IMR-90 (cell line): Measurements from ENCODE around the gene CTNNA2. TPM values are rescaled to one million over a fixed set of nuclear protein-coding genes. Genes with fewer than 3 reads are reported as not detected.

Experiments used
- ATAC-seq: fragments of 200-7000 bp; cut with Tn5 transposase; 2 replicates; pipeline ENCODE4 v1.9.1; 2020; ENCODE audit warnings: low read depth, mild to moderate bottlenecking, moderate library complexity
- BruUV-seq: library from RNA; stranded (reverse); fragments of 400-500 nt; replicated peaks from 2 replicates; lab custom pipeline; 2021; lab: Mats Ljungman, UMichigan
- CTCF ChIA-PET: fragments of 300-600 bp; formaldehyde crosslinking; extraction: SDS; loops from one replicate; lab custom pipeline; 2021; ENCODE audit warnings: antibody characterized with exemption; lab: Yijun Ruan, JAX
- POLR2A ChIA-PET: fragments of 300-600 bp; sonication (Branson Sonifier 250); formaldehyde crosslinking; loops from one replicate; lab custom pipeline; 2022; ENCODE audit warnings: antibody characterized with exemption; ENCODE audit not compliant: unreplicated experiment; lab: Charles Lee
- DNase-seq: peaks from one replicate; pipeline ENCODE4 v3.0.0; 2013
- H2AFZ ChIP-seq: replicated peaks from 2 replicates; pipeline ENCODE3; 2013; ENCODE audit warnings: low read length, mild to moderate bottlenecking; ENCODE audit not compliant: poor library complexity
- H2AK5ac ChIP-seq: 2 replicates; pipeline ENCODE4 v1.6.1; 2013; ENCODE audit warnings: low read depth, low read length, inconsistent platforms
- H2AK9ac ChIP-seq: replicated peaks from 2 replicates; pipeline ENCODE3; 2013; ENCODE audit warnings: mild to moderate bottlenecking, low read depth, low read length, moderate library complexity; ENCODE audit not compliant: poor library complexity
- H2BK120ac ChIP-seq: 2 replicates; pipeline ENCODE4 v1.6.1; 2013; ENCODE audit warnings: low read depth, low read length, inconsistent platforms
- H2BK15ac ChIP-seq: 3 replicates; pipeline ENCODE4 v1.6.1; 2013; ENCODE audit warnings: low read depth, low read length, inconsistent platforms
- H2BK20ac ChIP-seq: 2 replicates; pipeline ENCODE4 v1.6.1; 2013; ENCODE audit warnings: low read depth, mild to moderate bottlenecking, inconsistent platforms, low read length, moderate library complexity
- H2BK5ac ChIP-seq: 2 replicates; pipeline ENCODE4 v1.6.1; 2013; ENCODE audit warnings: mild to moderate bottlenecking, low read depth, low read length, inconsistent platforms; ENCODE audit not compliant: poor library complexity, severe bottlenecking
- H3K14ac ChIP-seq: replicated peaks from 2 replicates; pipeline ENCODE4 v1.6.1; 2013; ENCODE audit warnings: low read depth, low read length, inconsistent platforms
- H3K18ac ChIP-seq: 2 replicates; pipeline ENCODE4 v1.6.1; 2013; ENCODE audit warnings: low read depth, low read length, control low read depth
- H3K23ac ChIP-seq: 2 replicates; pipeline ENCODE4 v1.6.1; 2013; ENCODE audit warnings: low read depth, low read length, inconsistent platforms
- H3K27ac ChIP-seq: 2 replicates; pipeline ENCODE4 v1.5.1; 2013; ENCODE audit warnings: mild to moderate bottlenecking, control low read depth, low read length; ENCODE audit not compliant: insufficient read depth
- H3K27me3 ChIP-seq: 2 replicates; pipeline ENCODE4 v1.6.1; 2013; ENCODE audit warnings: low read length; ENCODE audit not compliant: control insufficient read depth, insufficient read depth
- H3K36me3 ChIP-seq: 2 replicates; pipeline ENCODE4 v1.6.1; 2013; ENCODE audit warnings: low read length, mixed read lengths; ENCODE audit not compliant: control insufficient read depth, insufficient read depth
- H3K4ac ChIP-seq: 2 replicates; pipeline ENCODE4 v1.6.1; 2013; ENCODE audit warnings: low read depth, low read length, inconsistent platforms
- H3K4me1 ChIP-seq: 2 replicates; pipeline ENCODE4 v1.6.1; 2013; ENCODE audit warnings: low read length, mixed read lengths; ENCODE audit not compliant: control insufficient read depth, insufficient read depth
- H3K4me2 ChIP-seq: 2 replicates; pipeline ENCODE4 v1.6.1; 2013; ENCODE audit warnings: low read depth, mild to moderate bottlenecking, control low read depth, low read length, moderate library complexity
- H3K4me3 ChIP-seq: 2 replicates; pipeline ENCODE4 v1.5.1; 2013; ENCODE audit warnings: low read depth, mild to moderate bottlenecking, control low read depth, low read length, moderate library complexity; ENCODE audit not compliant: insufficient read depth
- H3K56ac ChIP-seq: 2 replicates; pipeline ENCODE4 v1.6.1; 2013; ENCODE audit warnings: low read length, inconsistent platforms; ENCODE audit not compliant: insufficient read depth; ENCODE audit errors: extremely low read depth
- H3K79me1 ChIP-seq, 2 experiments: 2 replicates each; pipeline ENCODE4 v1.6.1; 2013; ENCODE audit warnings: low read length in 2 of 2, inconsistent platforms in 1 of 2, low read depth in 1 of 2
- H3K9ac ChIP-seq: 2 replicates; pipeline ENCODE4 v1.6.1; 2013; ENCODE audit warnings: low read depth, low read length, control low read depth
- H3K9me1 ChIP-seq: 2 replicates; pipeline ENCODE4 v1.6.1; 2013; ENCODE audit warnings: low read length, inconsistent platforms; ENCODE audit not compliant: insufficient read depth
- H3K9me3 ChIP-seq: 2 replicates; pipeline ENCODE4 v1.6.1; 2013; ENCODE audit warnings: low read length; ENCODE audit not compliant: control insufficient read depth, insufficient read depth
- H4K20me1 ChIP-seq: 2 replicates; pipeline ENCODE4 v1.6.1; 2013; ENCODE audit warnings: low read length, inconsistent platforms; ENCODE audit not compliant: insufficient read depth
- H4K5ac ChIP-seq: 2 replicates; pipeline ENCODE4 v1.6.1; 2013; ENCODE audit warnings: mild to moderate bottlenecking, low read depth, low read length, control low read depth
- H4K8ac ChIP-seq, 2 experiments: 2 replicates each; pipeline ENCODE4 v1.6.1; 2013; ENCODE audit warnings: low read depth in 2 of 2, low read length in 2 of 2, control low read depth in 1 of 2, inconsistent platforms in 1 of 2
- H4K91ac ChIP-seq: 2 replicates; pipeline ENCODE4 v1.6.1; 2013; ENCODE audit warnings: low read depth, low read length, inconsistent platforms; ENCODE audit not compliant: insufficient read depth
- CEBPB ChIP-seq: IDR thresholded peaks from 2 replicates; pipeline ENCODE4 v1.6.1; 2012; ENCODE audit warnings: low read depth, low read length, improper control_type of control experiment
- CHD1 ChIP-seq: IDR thresholded peaks from 2 replicates; pipeline ENCODE4 v1.6.1; 2012; ENCODE audit warnings: low read depth, low read length, improper control_type of control experiment
- CTCF ChIP-seq: conservative IDR thresholded peaks from 2 replicates; pipeline ENCODE4 v1.5.1; 2012; ENCODE audit warnings: mild to moderate bottlenecking, low read depth, low read length, improper control_type of control experiment
- MAZ ChIP-seq: IDR thresholded peaks from 2 replicates; pipeline ENCODE4 v1.6.1; 2012; ENCODE audit warnings: low read depth, mild to moderate bottlenecking, low read length, improper control_type of control experiment, moderate library complexity, borderline replicate concordance
- MXI1 ChIP-seq: IDR thresholded peaks from 2 replicates; pipeline ENCODE4 v1.6.1; 2012; ENCODE audit warnings: low read depth, mild to moderate bottlenecking, low read length, moderate library complexity, borderline replicate concordance
- NFE2L2 ChIP-seq: fragments of 150-350 bp; IDR thresholded peaks from 2 replicates; pipeline ENCODE4 v1.6.1; 2016; ENCODE audit warnings: low read depth, mild to moderate bottlenecking, low read length
- RAD21 ChIP-seq: IDR thresholded peaks from 2 replicates; pipeline ENCODE4 v1.6.1; 2012; ENCODE audit warnings: low read length, improper control_type of control experiment
- RCOR1 ChIP-seq: IDR thresholded peaks from 2 replicates; pipeline ENCODE4 v1.6.1; 2012; ENCODE audit warnings: mild to moderate bottlenecking, low read length, improper control_type of control experiment; ENCODE audit not compliant: insufficient replicate concordance
- SMC3 ChIP-seq: fragments of 150-350 bp; IDR thresholded peaks from 2 replicates; pipeline ENCODE4 v1.6.1; 2016; ENCODE audit warnings: low read depth, mild to moderate bottlenecking, antibody characterized with exemption, low read length, moderate library complexity
- WGBS, 2 experiments: methylation state at CpG; one replicate each; pipeline versions ENCODE4 v1.1.5 to v1.1.7; 2013; ENCODE audit warnings: missing lambda C conversion rate in 2 of 2; ENCODE audit not compliant: insufficient read length in 1 of 2; ENCODE audit errors: extremely low coverage in 2 of 2; 5-methylcytosine and 5-hydroxymethylcytosine counted together
- dilution Hi-C: fragments of 300-500 bp; cut with HindIII; formaldehyde crosslinking; loops from one replicate; pipeline ENCODE4 v1.14.3; 2018; ENCODE audit warnings: low sequenced_read_pairs; ENCODE audit not compliant: unreplicated experiment
- in situ Hi-C: fragments of 300-500 bp; cut with MboI; formaldehyde crosslinking; loops from 3 replicates; pipeline ENCODE4 v1.14.3; 2019; ENCODE audit warnings: low sequenced_read_pairs, inconsistent platforms, mixed read lengths
- intact Hi-C: fragments of 100-400 bp; cut with micrococcal nuclease; formaldehyde crosslinking; loops from 2 replicates; pipeline ENCODE4 v1.10.0; 2022
- polyA plus RNA-seq, 3 experiments: library from polyadenylated mRNA; depleted of rRNA; stranded (reverse); fragments of >200 nt; gene quantifications; 2 replicates each; pipeline ENCODE4 v1.2.3, GENCODE V29; 2012; ENCODE audit warnings: low replicate concordance in 1 of 3
- total RNA-seq: library from RNA; depleted of rRNA; stranded (reverse); fragments of >200 nt; gene quantifications from 2 replicates; pipeline ENCODE4 v1.2.3, GENCODE V29; 2012
- TF ChIP-seq, protein P1 (sequence below): fragments of 150-350 bp; IDR thresholded peaks from 2 replicates; pipeline ENCODE4 v1.6.1; 2017; ENCODE audit warnings: mild to moderate bottlenecking, antibody characterized with exemption, low read length, low read depth

The CTNNA2 gene
- total and polyA plus RNA-seq, 2 of the 4 experiments (the other 2 are of a cell fraction), result not detected

DNA sequence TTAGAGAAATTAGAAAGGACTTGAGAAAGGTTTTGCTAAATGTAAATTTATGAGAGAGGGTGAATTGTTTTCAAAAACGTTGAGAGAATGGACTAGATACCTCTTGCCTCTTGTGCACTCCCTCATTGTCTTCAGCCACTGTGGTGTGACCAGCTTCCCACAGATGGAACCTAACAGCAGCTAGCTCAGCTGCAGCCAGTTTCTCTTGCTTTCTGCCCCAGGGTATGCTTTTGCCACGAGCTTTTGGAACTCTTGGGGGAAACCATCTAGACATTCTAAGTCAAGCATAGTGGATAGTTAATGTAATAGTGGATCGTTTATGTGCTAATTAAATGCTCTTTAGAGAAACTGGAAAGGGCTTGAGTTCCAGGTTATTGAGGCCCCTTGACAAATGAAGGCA, 288.2 kb downstream of the CTNNA2 start:
- CTCF ChIA-PET, result no interaction called here

More for the DNA sequence above, 288.2 kb downstream of the CTNNA2 start:
- H3K23ac ChIP-seq, result no peak overlapping the region
- TF ChIP-seq MXI1, result no peak
- TF ChIP-seq CHD1, result no peak
- TF ChIP-seq SMC3, result no peak
- no peak for TF ChIP-seq CTCF
- TF ChIP-seq, protein P1, sequence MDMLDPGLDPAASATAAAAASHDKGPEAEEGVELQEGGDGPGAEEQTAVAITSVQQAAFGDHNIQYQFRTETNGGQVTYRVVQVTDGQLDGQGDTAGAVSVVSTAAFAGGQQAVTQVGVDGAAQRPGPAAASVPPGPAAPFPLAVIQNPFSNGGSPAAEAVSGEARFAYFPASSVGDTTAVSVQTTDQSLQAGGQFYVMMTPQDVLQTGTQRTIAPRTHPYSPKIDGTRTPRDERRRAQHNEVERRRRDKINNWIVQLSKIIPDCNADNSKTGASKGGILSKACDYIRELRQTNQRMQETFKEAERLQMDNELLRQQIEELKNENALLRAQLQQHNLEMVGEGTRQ, result no peak
- TF ChIP-seq MAZ, result no peak
- no peak for TF ChIP-seq RCOR1
- TF ChIP-seq RAD21, result no peak
- no peak for TF ChIP-seq NFE2L2
- no peak for TF ChIP-seq CEBPB
- no peak overlapping the region for H3K27ac ChIP-seq
- H4K8ac ChIP-seq, result no peak overlapping the region
- no peak overlapping the region for H3K4me3 ChIP-seq
- no peak for DNase-seq
- no peaks in the 10 kb centered on the region for H3K79me1 ChIP-seq
- 0% methylated on average over 1 of the region's 3 CpGs; no CpG with 5 or more reads in 1 of the 2 experiments for WGBS, 2 experiments
- H2BK5ac ChIP-seq, result no peak overlapping the region
- dilution Hi-C loops (no loop called here), in situ Hi-C loops (no loop called here), intact Hi-C loops (no loop called here)
- H2BK20ac ChIP-seq, result no peak overlapping the region
- no peak overlapping the region for H3K4me2 ChIP-seq
- no peak overlapping the region for H3K4ac ChIP-seq
- no peak overlapping the region for H3K9ac ChIP-seq
- no peak overlapping the region for H2AK5ac ChIP-seq
- no peak for ATAC-seq
- 0 out of 2 replicates have a peak, but pooled peaks cover 2% of the 10 kb centered on the region for H3K9me3 ChIP-seq
- no peaks in the 10 kb centered on the region for H3K27me3 ChIP-seq
- no peaks in the 10 kb centered on the region for H3K36me3 ChIP-seq
- no peak overlapping the region for H2BK15ac ChIP-seq
- no peak overlapping the region for H4K5ac ChIP-seq
- POLR2A ChIA-PET, result no interaction called here
- no peak overlapping the region for H4K91ac ChIP-seq
- H3K18ac ChIP-seq, result no peak overlapping the region
- no peak overlapping the region for H3K56ac ChIP-seq
- no peak overlapping the region for H2BK120ac ChIP-seq
- H2AFZ ChIP-seq, result no peak overlapping the region
- BruUV-seq, result no TSS peak
- no peaks in the 10 kb centered on the region for H3K9me1 ChIP-seq
- no peak overlapping the region for H2AK9ac ChIP-seq
- no peak overlapping the region for H3K14ac ChIP-seq
- no peaks in the 10 kb centered on the region for H4K20me1 ChIP-seq
- H3K4me1 ChIP-seq, result no peaks in the 10 kb centered on the region
